HG03457 (cell line): ENCODE data around the gene MUC20.
"Not testable (repeated sequence)": the region's sequence is repeated elsewhere in the genome, so short reads cannot be mapped to it uniquely, and the experiment has no call there.

Experiments
- ATAC-seq: cut with Tn5 transposase; IDR thresholded peaks from one replicate; pipeline ENCODE4 v1.9.1; 2021; ENCODE audit warnings: moderate number of reproducible peaks; ENCODE audit not compliant: unreplicated experiment

Gene MUC20

DNA sequence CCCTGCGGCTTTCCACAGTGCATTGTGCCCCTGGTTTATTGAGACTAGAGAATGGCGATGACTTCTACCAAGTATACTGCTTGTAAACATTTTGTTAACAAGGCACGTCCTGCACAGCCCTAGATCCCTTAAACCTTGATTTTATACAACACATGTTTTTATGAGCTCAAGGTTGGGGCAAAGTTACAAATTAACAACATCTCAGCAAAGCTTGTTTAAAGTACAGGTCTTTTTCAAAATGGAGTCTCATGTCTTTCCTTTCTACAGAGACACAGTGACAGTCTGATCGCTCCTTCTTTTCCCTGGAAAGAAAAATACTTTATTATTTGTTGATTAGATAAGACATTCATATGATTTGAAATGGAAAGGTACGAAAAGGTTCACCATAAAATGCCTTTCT lies 8.0 kb downstream of the MUC20 start:
- not testable (repeated sequence) for ATAC-seq

DNA sequence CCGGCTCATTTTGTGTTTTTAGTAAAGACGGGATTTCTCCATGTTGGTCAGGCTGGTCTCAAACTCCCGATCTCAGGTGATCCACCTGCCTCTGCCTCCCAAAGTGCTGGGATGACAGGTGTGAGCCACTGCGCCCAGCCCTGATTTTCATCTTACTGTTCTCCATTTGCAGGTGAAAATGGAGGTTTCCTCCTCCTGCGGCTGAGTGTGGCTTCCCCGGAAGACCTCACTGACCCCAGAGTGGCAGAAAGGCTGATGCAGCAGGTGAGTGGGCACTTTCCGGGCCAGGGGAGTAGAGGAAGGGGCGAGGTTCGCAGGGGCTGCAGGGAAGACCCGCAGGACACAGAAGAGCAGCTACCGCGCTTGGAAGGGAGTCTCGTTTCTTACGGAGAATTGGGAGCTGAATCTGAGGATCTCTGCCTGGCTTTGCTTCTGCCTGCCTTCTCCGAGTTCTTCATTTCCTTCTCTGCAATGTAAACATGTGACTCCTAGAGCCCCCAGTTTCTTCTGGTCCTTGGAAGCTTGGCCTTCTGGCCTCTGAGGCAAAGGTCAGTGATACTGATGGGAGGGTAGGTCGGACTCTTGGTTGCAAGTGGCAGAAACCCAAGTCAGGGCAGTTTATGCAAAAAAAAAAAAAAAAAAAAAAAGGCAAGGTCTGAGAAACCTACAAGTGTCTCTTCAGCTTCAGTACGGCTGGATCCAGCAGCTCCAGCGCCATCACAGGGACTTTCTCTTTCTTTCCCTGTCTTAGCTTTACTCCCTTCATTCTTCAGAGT lies 8.9 kb downstream of the MUC20 start:
- ATAC-seq = no peak

DNA sequence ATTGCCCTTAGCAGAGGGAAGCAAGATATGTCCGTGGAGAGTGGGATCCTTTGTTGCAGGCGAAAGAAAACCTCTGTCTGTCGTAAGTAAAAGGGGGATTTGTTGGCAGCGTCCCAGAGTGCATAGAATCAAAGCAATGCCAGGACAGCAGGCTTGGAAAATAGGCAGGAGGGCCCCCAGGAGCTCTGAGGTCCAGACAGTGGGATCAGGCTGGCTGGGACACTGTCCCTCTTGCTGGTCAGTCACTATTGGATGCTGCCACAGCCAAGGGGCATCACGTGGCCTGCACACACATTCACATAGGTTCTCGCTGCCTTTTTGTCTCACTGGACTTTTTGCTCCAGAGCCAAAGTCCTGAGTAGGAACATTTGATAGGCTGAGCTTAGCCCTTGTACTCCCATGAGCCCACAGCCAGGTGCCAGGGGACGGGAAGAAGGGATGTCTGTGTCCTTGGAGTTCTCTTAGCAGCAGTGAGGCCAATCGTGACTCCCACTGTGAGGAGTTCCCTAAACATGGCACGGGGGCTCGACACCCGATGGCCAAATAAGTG lies 10.7 kb downstream of the MUC20 start:
- no peak for ATAC-seq

DNA sequence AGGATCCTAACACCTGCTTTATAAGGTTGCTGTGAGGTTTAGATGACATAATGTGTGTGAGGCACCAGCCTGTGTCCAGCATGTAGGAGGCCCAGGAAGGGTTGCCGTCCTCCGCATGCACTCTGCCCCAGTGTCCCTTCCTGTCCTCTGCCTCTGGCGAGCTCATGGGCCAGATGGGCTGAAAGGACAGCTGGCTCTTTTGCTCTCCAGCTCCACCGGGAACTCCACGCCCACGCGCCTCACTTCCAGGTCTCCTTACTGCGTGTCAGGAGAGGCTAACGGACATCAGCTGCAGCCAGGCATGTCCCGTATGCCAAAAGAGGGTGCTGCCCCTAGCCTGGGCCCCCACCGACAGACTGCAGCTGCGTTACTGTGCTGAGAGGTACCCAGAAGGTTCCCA lies 12.2 kb downstream of the MUC20 start:
- ATAC-seq = no peak

DNA sequence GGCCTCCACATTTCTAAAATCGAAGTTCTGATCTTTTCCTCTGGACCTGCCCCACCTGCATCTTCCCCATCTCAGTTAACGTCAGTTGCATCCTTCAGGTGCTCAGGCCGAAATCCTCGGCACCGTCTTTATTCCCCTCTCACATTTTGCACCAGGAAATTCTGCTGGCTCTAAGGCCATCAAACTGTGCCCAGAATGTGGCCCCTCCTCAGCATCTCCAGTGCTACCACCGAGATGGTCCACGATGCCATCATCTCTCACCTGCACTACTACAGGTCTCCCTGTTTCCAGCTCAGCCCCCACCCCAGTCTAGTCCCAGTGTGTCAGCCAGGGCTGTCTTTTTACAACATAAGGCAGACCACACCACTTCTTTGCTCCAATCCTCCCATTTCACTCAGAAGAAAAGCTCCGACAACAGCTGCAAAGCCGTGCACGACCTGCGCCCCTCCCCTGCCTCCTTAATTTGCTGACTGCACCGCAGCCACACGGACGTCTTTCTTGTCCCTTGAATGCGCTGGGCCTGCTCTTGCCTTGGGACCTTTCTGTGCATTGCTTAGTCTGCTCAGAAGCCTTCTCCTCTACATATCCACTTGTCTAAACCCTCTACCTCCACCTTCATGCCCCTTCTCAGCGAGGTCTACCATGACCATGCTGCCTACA lies 14.4 kb downstream of the MUC20 start:
- ATAC-seq = no peak

DNA sequence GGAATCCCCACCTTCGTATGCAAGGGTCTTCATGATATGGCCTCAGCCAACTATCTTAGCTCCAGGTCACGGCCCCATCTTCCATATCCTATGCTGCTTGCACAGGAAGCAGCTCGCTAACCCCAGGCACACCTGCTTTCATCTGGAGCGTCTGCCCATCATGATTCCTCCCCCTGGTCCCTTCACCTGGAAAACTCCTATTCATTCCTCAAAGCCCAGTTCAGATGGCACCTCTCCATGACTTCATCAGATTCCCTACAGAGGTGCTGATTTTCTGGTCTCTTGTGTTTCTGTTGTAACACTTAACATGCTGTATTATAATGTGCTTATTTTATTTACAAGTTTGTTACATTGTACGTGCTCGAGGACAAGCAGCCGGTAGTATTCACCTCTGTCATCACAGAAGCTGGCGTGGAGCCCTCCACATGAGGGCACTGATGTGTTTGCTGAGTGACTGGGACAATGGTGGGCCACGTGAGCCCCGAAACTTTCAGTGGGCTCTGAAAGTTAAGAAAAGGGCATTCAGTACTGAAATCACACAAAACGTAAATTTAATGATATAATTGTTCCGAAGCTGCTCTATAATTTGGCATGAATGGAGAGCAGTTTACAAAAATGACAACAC lies 16.2 kb downstream of the MUC20 start:
- no peak for ATAC-seq

DNA sequence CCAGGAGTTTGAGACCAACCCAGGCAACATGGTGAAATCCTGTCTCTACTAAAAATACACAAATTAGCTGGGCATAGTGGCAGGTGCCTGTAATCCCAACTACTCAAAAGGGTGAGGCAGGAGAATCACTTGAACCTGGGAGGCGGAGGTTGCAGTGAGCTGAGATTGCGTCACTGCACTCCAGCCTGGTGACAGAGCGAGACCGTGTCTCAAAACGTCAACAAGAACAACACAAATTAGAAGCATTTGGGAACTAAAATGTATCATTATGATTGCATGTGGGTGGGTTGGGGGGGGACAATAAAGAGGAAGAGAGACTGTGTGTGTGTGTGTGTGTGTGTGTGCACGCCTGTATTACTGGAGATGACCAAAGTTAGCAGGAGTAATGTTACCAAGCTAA lies 17.0 kb downstream of the MUC20 start:
- not testable (repeated sequence) for ATAC-seq

DNA sequence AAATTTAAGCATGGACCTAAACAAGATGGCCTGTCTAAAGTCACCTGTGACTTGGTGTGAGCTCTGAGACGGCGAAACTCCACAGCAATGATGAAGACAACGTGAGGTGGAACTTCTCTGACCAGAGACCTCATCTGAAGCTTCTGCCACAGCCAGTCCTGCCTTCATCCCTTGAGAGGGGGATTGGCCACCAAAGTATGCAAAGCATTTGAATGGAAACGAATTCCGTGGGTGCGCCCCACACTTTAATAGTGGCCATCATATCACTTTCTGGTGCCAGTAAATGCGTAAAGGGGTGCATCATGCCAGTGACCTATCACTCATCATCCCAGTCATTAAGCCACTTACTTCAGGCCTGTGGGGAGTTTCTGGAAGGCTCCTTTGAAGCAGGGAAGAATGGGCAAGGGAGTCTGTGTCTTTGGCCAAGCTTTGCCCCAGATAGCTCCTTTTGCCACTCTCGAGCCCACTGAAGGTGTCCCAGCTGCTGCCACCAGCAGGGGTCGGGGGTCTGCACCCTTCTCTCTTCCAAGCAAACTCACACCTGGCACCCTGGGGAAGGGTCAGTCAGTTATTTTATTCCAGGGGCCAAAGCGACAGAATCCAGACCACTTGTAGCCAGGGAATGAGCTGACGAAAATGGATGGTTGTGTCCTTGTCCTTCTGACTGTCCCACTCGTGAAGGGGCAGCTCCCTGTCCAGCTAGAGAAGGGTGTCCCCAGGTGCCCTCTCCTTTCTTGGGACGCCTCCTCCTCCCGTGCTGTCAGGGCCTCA lies 17.7 kb downstream of the MUC20 start:
- ATAC-seq = no peak

DNA sequence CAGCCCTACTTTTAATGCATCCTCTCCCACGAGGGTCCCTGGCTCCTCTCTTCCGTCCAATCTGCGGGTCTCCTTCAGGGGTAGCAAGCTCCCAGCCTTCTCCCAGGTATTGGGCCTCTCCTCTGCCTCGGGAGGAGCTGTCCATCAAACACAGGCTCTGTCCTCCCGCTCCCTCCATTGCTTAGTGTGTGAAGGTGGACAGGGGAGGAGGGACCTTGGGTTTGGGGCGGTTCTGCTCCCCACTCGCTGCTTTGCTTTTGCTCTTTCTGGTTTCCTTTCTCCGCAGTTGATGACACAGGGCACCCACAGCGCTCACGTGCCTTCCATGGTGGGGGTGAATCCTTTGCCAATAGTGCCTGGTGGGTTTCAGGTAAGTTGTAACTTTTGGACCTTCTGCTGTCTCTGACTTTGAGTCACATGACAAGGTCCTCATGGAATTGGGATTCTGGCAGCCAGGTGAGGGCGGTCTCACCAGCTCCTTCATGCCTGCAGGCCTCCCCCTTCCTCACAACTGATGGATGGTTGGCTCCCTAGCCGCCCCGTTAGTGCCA lies 18.9 kb downstream of the MUC20 start:
- ATAC-seq = no peak

DNA sequence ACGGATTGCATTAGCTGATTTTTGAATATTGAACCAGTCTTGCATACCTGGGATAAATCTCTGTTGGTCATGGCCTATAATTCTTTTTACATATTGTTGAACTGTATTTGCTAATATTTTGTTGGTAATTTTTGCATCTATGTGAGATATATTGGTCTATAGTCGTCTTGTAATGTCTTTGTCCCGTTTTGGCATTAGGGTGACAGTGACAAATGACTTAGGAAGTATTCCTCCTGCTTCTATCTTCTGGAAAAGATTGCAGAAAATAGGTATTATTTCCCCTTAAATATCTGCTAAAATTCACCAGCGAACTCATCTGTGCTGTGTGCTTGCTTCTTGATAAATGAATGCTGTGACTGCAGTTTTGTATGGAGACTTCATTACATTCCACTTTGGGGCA lies 23.7 kb downstream of the MUC20 start:
- no peak for ATAC-seq

DNA sequence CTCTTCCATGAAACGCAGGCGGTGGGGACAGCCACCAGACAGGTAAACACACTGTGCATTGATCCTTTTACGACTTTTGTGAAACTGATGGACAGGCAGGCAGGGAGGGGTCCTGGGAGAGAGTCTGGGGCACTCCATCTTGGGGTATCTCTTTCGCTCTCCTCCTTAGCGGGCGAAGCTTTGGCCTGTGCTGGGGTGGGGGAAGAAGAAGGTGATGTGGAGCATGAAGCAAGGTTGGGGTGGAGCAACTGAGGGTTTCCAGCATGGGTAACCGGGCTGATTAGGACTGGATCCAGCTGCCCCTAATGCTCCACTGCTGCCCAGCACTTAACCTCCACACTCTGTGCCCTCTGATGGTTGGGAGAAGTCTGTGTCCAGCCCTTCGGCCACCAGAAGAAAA lies 25.6 kb downstream of the MUC20 start:
- ATAC-seq = no peak

DNA sequence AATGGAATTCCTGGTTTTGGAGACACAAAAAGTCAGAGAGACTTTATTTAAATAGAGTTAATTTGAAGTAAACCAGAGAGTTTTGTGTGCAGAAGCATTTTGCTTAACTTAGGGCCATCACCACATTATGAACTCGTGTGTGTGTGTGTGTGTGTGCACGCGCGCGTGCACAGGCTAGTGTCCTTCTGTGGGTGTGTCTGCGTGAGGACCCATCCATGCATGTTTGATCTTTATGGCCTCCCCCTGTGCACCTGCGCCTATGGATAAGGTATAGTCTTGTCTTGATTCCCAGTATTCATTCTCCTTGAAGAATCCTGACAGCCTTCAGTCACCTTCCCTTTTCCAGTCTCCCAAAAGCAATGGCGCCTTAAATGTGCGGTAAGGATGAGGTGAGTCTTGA lies 26.0 kb downstream of the MUC20 start:
- ATAC-seq = no peak

DNA sequence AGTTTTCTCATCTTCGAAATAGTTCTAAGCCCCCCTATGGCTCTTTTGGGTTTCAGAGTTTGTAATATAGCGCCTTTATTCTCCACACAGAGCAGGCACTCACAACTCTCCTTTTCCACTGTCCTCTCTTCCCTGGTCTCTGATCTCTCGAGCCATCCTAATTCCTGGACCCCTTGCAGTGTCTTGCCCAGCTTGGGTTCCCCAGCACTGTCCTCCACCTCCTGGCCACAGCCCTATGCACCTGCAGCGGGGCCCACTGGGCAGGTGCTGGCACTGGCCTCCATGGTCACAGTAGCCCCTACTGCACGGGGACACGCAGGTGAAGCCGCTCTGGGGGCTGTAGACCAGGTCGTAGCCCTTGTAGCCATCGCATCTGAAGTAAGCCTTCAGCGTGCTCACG lies 27.9 kb downstream of the MUC20 start:
- no peak for ATAC-seq

DNA sequence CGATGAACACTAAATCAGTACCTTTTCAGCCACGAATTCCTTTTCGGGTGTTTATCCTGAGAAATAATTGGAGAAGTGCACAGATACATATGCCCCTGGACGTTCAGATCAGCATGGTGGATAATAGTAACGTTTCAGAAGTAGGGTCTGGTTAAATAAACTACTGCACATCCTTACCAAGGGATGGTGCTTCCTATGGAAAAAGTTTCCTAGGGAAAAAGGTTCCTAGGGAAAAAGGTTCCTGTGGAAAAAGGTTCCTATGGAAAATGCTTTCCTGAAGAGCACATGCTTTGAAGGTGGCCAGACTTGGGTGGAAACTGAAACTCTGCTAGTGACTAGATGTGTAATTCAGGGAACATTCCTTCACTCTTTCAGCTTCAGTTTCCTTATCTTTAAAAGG lies 28.3 kb downstream of the MUC20 start:
- ATAC-seq = not testable (repeated sequence)

DNA sequence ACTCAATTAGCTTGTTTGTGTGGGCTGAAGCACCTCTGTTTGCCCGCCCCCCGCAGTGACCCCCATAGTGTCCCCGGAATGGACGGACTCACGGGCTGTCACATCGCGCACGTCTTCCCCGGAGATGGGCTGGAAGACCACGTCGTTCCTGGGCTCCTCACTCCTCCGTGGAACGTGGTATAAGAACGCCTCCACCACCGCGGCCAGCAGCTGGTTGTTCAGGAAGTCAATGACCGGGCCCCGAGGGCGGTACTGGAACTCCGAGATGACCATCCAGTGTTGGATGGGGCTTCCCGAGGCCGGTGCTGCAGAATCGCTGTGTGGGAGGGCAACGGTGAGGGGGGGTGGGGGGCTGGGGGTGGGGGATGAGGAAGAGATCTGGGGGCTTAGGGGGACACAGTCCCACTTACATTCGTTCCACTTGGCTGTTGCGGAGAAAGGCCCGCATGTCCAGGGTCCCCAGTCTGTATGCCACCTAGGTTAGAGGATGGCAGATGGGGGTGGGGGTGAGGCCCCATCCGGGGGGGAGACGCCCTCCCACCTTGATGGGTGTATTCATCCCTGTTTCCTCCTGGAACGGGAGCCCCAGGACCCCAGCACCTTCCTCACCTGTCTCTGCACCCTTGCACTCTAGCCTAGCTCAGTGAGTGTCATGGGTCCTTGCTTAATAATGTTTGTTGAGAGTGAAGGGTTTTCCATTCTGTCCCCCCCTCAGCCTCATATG lies 30.2 kb downstream of the MUC20 start:
- ATAC-seq = no peak

DNA sequence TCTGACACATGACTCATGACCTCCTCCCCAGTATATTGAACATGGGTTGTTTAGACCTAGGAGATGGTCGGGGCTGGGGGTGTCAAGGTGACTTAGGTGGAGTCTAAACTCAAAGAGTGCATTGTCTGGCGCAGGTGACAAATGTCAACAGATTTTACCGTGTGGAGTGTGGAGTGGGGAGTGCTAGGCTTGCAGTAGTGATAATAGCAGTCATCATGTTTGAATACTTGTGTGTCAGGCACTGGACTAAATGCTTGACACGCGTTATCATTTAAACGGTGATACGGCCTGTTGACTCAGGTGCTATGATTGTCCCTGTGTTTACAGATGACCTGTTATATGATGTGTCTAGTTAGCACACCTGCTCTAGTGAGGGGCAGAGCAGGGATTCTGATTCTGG lies 30.8 kb downstream of the MUC20 start:
- ATAC-seq = no peak

DNA sequence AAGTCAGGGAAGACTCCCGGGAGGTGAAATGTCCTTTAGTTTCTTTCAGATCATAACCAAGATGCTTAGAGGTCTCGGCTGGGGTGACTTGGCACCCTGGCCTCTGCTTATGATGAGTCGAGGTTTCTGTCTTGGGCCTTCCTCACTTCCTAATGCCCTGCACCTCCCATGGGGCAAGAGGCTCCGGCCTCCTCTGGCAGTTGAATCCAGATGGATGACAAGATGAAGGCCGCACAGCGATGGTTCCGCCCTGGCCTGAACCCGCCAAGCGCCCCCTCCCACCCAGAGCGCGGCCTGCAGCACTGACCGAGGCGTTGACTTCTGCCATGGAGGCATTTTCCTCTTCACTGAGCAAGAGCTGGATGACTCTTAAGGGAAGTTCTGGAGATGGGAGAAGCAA lies 31.3 kb downstream of the MUC20 start:
- ATAC-seq = no peak

DNA sequence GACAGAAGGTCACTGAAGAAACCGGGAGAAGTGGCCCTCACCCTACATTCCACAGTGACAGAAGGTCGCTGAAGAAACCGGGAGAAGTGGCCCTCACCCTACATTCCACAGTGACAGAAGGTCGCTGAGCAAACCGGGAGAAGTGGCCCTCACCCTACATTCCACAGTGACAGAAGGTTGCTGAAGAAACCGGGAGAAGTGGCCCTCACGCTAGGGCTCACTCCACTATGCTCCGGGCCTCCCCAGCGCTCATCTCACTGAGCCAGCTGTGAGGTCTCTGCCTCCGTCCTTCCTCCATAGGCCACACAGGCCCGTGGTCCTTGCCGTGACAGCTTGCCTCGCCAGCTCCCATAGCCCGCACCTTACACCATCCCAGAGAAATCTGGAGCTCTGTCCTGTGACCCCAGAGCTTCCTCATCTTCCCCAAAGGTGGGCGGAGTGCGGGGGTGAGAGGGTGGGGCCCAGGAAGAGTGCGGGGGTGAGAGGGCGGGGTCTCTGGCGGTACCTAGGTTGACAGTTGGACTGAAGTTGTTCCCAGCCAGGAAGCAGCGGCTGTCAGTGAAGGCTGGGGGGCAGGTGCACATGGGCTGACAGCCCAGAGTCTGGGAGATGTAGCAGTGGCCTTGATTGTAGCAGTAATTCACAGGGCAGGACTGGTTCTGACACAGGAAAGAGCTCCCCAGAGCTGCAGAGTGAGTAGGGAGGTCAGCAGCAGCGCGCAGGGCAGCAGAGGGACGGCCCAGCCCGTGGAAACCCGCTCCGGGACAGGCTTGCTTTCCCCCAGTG lies 32.0 kb downstream of the MUC20 start:
- no peak for ATAC-seq

DNA sequence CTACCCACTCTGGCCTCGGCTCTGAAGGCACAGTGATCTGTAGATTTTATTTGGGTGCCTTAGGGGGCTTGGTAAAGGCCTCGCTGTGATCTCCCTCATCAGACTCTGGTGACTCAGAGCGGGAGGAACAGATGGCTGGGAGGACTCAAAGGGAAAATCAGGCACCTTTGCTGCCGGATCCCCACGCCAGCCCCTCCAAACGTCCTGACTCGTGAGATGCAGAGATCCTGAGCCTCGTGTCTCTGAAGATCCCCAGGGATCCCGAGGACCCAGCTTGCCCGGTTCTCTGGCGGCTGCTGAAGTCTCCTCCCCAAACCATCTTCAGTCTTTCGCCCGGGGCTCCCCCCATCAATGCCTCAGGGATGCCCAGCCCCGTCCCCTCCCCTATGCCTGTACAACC lies 32.8 kb downstream of the MUC20 start:
- ATAC-seq = no peak
